Gastrocnemius medialis (tissue), 4 donors: Measurements from ENCODE around the gene PDE4D. TPM values are rescaled to one million over a fixed set of nuclear protein-coding genes. Genes with fewer than 3 reads are reported as not detected.

Source experiments
- ATAC-seq, 2 donors: fragments of 150-250 bp; one replicate each; pipeline ENCODE4 v1.9.1; 2016
- DNase-seq, 2 donors: peaks; one replicate each; pipeline ENCODE4 v3.0.0-alpha.2; 2019
- H3K27ac ChIP-seq, 4 donors: fragments of 200-600 bp; sonication (generic); 1 replicate in 1 of 4; 2 replicates in 3 of 4; pipeline ENCODE4 v1.5.1; 2016 to 2018; ENCODE audit warnings: mild to moderate bottlenecking in 2 of 4, moderate library complexity in 1 of 4
- H3K27me3 ChIP-seq, 3 donors: fragments of 200-600 bp; sonication (generic) in 2 of 3; 1 replicate in 1 of 3; 2 replicates in 2 of 3; pipeline versions ENCODE4 v1.5.1 to v1.6.0; 2016 to 2019; ENCODE audit warnings: mild to moderate bottlenecking in 1 of 3, moderate library complexity in 1 of 3
- H3K36me3 ChIP-seq, 2 donors: fragments of 200-600 bp; sonication (generic) in 1 of 2; one replicate each; pipeline ENCODE4 v1.5.1; 2017 to 2018
- H3K4me1 ChIP-seq, 2 donors: fragments of 200-600 bp; sonication (generic) in 1 of 2; one replicate each; pipeline ENCODE4 v1.5.1; 2016 to 2017; ENCODE audit warnings: mild to moderate bottlenecking in 2 of 2
- H3K4me3 ChIP-seq, 4 donors: fragments of 200-600 bp; sonication (generic) in 3 of 4; 1 replicate in 1 of 4; 2 replicates in 3 of 4; pipeline ENCODE4 v1.5.1; 2016 to 2019; ENCODE audit warnings: mild to moderate bottlenecking in 2 of 4
- H3K9me3 ChIP-seq, 3 donors: fragments of 200-600 bp; sonication (generic) in 2 of 3; 1 replicate in 1 of 3; 2 replicates in 2 of 3; pipeline ENCODE4 v1.5.1; 2016 to 2019
- CTCF ChIP-seq, 5 experiments: fragments of 450-650 bp in 3 of 5; fragments of 200-600 bp in 2 of 5; sonication (generic) in 2 of 5; IDR thresholded peaks in 4 of 5; conservative IDR thresholded peaks in 1 of 5; 1 replicate in 4 of 5; 2 replicates in 1 of 5; pipeline ENCODE4 v1.5.1; 2016 to 2019; ENCODE audit warnings: antibody characterized with exemption in 5 of 5, mild to moderate bottlenecking in 3 of 5, moderate library complexity in 3 of 5
- POLR2A ChIP-seq, 2 donors: fragments of 450-650 bp; IDR thresholded peaks; one replicate each; pipeline ENCODE4 v1.6.1; 2017; ENCODE audit warnings: antibody characterized with exemption in 2 of 2, mild to moderate bottlenecking in 2 of 2, moderate library complexity in 2 of 2
- in situ Hi-C, 4 donors: fragments of 200-750 bp; cut with MboI; loops; one replicate each; pipeline versions ENCODE4 v1.15.0 to v1.8.0; 2017; ENCODE audit warnings: low sequenced_read_pairs in 4 of 4
- intact Hi-C: fragments of 100-400 bp; cut with DNase I; formaldehyde crosslinking; loops from one replicate; pipeline ENCODE4 v1.15.1; 2023; ENCODE audit warnings: low total_unique reads
- total RNA-seq, 4 donors: library from RNA; depleted of rRNA; stranded (reverse); fragments of >200 nt; gene quantifications; one replicate each; pipeline versions ENCODE4 v1.1.0 to v1.2.3, GENCODE V29; 2016

PDE4D gene
- total RNA-seq, 4 donors from 2014 or later, result 133 to 223 (median 185) TPM

- no peak overlapping the region for H3K4me3 ChIP-seq
- H3K27ac ChIP-seq, result no peak overlapping the region
These were observed 126.3 kb downstream of the PDE4D start for GRCh38 chr5:59767211-59767605.

GRCh38 chr5:59766427-59767210 is 126.9 kb downstream of the PDE4D start:
- ATAC-seq (no peak), DNase-seq (no peak)
- Histone ChIP-seq H3K9me3 (no peaks in the 10 kb centered on the region), H3K27ac (no peak overlapping the region), H3K36me3 (no peaks in the 10 kb centered on the region), H3K4me3 (no peak overlapping the region), H3K4me1 (peaks cover 12 to 15% of the 10 kb centered on the region in 2 donors), H3K27me3 (peaks cover 35 to 39% (median 35%) of the 10 kb centered on the region in 3 donors)
- intact Hi-C loops, result no loop called here
- no peak for TF ChIP-seq POLR2A (IDR thresholded peaks at IDR 0.05)
- TF ChIP-seq CTCF (IDR thresholded peaks at IDR 0.05 in 4 of 5, conservative IDR thresholded peaks at IDR 0.05 in 1 of 5), result no peak
- in situ Hi-C loops, result no loop called here

More at GRCh38 chr5:59767211-59767605, 126.3 kb downstream of the PDE4D start:
- TF ChIP-seq CTCF (IDR thresholded peaks at IDR 0.05 in 4 of 5, conservative IDR thresholded peaks at IDR 0.05 in 1 of 5), result no peak
- TF ChIP-seq POLR2A (IDR thresholded peaks at IDR 0.05), result no peak
- H3K4me1 ChIP-seq, result peaks cover 12 to 15% of the 10 kb centered on the region in 2 donors
- ATAC-seq (no peak), DNase-seq (no peak)
- intact Hi-C loops (no loop called here), in situ Hi-C loops (no loop called here)
- H3K27me3 ChIP-seq, result peaks cover 35 to 39% (median 35%) of the 10 kb centered on the region in 3 donors
- no peaks in the 10 kb centered on the region for H3K9me3 ChIP-seq
- no peaks in the 10 kb centered on the region for H3K36me3 ChIP-seq

- ATAC-seq, result no peak
- no peaks in the 10 kb centered on the region for H3K9me3 ChIP-seq
- no peak overlapping the region for H3K27ac ChIP-seq
- no peak overlapping the region for H3K4me3 ChIP-seq
- H3K36me3 ChIP-seq, result no peaks in the 10 kb centered on the region
- no peak for TF ChIP-seq CTCF (IDR thresholded peaks at IDR 0.05 in 4 of 5, conservative IDR thresholded peaks at IDR 0.05 in 1 of 5)
- no peak for TF ChIP-seq POLR2A (IDR thresholded peaks at IDR 0.05)
- in situ Hi-C loops (no loop called here), intact Hi-C loops (no loop called here)
- H3K4me1 ChIP-seq, result peaks cover 12 to 15% of the 10 kb centered on the region in 2 donors
- no peak for DNase-seq
- peaks cover 32 to 39% (median 35%) of the 10 kb centered on the region in 3 donors for H3K27me3 ChIP-seq
These were observed 128.1 kb downstream of the PDE4D start for GRCh38 chr5:59765446-59765845.

- H3K4me3 ChIP-seq, result no peak overlapping the region
- no peak for TF ChIP-seq POLR2A (IDR thresholded peaks at IDR 0.05)
- no peak for TF ChIP-seq CTCF (IDR thresholded peaks at IDR 0.05 in 4 of 5, conservative IDR thresholded peaks at IDR 0.05 in 1 of 5)
- H3K27me3 ChIP-seq, result peaks cover 23 to 30% (median 29%) of the 10 kb centered on the region in 3 donors
- no peak overlapping the region for H3K27ac ChIP-seq
- peaks cover 12 to 15% of the 10 kb centered on the region in 2 donors for H3K4me1 ChIP-seq
- H3K36me3 ChIP-seq, result no peaks in the 10 kb centered on the region
- no peaks in the 10 kb centered on the region for H3K9me3 ChIP-seq
- in situ Hi-C loops (no loop called here), intact Hi-C loops (no loop called here)
- ATAC-seq, result no peak
- no peak for DNase-seq
These were observed 129.2 kb downstream of the PDE4D start for GRCh38 chr5:59764361-59764760.
